ENCODE measurements around the gene FAM174B. TPM values are rescaled to one million over a fixed set of nuclear protein-coding genes. Genes with fewer than 3 reads are reported as not detected.

Gene FAM174B
- total RNA-seq, 1 experiment from 2014 or later, result 0.30 TPM

DNA sequence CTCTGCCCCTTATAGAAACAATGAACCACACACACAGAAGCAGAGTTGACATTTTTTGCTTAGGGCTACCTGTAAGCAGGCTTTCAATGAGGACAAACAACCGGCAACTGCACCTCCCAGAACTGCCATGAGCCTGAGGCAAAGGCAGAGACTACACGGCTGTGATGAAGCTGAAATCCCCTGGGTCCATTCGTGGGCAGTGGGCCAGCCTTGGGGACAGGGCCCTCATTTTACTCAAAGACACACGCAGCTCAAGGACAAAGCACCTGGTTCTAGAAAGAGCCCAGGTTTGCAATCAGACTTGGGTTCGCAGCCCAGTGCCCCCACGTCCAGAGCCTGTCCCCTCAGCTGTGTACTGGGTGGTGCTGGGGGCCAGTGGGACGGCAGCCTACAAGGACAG is 17.9 kb downstream of the FAM174B start (continued):
- TF ChIP-seq CEBPB (IDR thresholded peaks at IDR 0.05; ENCODE audit: low read depth), result no peak
- no peak for TF ChIP-seq SP1 (IDR thresholded peaks at IDR 0.05; ENCODE audit: low read depth)

- H3K9me2 ChIP-seq (ENCODE audit: insufficient read depth), result no peaks in the 10 kb centered on the region
- BruUV-seq (replicated peaks), result no TSS peak
- no peaks in the 10 kb centered on the region for H3K36me3 ChIP-seq (ENCODE audit: control insufficient read depth in 1 of 2, insufficient read depth in 2 of 2, low read length in 2 of 2)
- ChIA-PET RAD21 (ENCODE audit: low non-redundant PET in 1 of 2, low total read pairs in 2 of 2, uncharacterized antibody in 2 of 2, unreplicated experiment in 2 of 2) (no interaction called here), POLR2A (no interaction called here), CTCF (interaction anchor here (0.6 kb wide), 1 partner anchor 104 kb away, joined by 3 read pairs; no protein-coding TSS in a partner anchor)
- H3K4me1 ChIP-seq (ENCODE audit: control insufficient read depth in 1 of 2, insufficient read depth in 2 of 2, low read length in 2 of 2), result peaks cover 0 to 5% of the 10 kb centered on the region in 2 experiments; a peak in 1 of 4 replicates
- peak; percentile 12 for DNase-seq (ENCODE audit: low read depth, low spot score)
- H4K20me1 ChIP-seq (ENCODE audit: insufficient read depth), result no peaks in the 10 kb centered on the region
- no peak for TF ChIP-seq POLR2A (IDR thresholded peaks at IDR 0.05; ENCODE audit: borderline replicate concordance, extremely low read depth, insufficient read depth, insufficient read length)
- TF ChIP-seq CBX3 (IDR thresholded peaks at IDR 0.05; ENCODE audit: low read depth), result no peak
- no peak for TF ChIP-seq ZNF274 (IDR thresholded peaks at IDR 0.05; ENCODE audit: low read depth, low read length)
- TF ChIP-seq TCF7L2 (IDR thresholded peaks at IDR 0.05; ENCODE audit: borderline replicate concordance, extremely low read depth, insufficient read depth, insufficient read length), result no peak
- TF ChIP-seq RAD21 (IDR thresholded peaks at IDR 0.05; ENCODE audit: low read depth), result no peak
- TF ChIP-seq FOSL1 (IDR thresholded peaks at IDR 0.05; ENCODE audit: low read depth), result no peak
- TF ChIP-seq SIN3A (IDR thresholded peaks at IDR 0.05; ENCODE audit: low read depth), result no peak
- TF ChIP-seq CEBPB (IDR thresholded peaks at IDR 0.05; ENCODE audit: low read depth), result no peak
- TF ChIP-seq SP1 (IDR thresholded peaks at IDR 0.05; ENCODE audit: low read depth), result no peak
- no peak for TF ChIP-seq ZFX (IDR thresholded peaks at IDR 0.05)
- TF ChIP-seq, protein P1, sequence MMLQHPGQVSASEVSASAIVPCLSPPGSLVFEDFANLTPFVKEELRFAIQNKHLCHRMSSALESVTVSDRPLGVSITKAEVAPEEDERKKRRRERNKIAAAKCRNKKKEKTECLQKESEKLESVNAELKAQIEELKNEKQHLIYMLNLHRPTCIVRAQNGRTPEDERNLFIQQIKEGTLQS (IDR thresholded peaks at IDR 0.05), result no peak
- no peak for TF ChIP-seq YY1 (IDR thresholded peaks at IDR 0.05; ENCODE audit: extremely low read depth, insufficient replicate concordance, low read depth, low read length)
- TF ChIP-seq JUND (IDR thresholded peaks at IDR 0.05), result no peak
- TF ChIP-seq, protein P2, sequence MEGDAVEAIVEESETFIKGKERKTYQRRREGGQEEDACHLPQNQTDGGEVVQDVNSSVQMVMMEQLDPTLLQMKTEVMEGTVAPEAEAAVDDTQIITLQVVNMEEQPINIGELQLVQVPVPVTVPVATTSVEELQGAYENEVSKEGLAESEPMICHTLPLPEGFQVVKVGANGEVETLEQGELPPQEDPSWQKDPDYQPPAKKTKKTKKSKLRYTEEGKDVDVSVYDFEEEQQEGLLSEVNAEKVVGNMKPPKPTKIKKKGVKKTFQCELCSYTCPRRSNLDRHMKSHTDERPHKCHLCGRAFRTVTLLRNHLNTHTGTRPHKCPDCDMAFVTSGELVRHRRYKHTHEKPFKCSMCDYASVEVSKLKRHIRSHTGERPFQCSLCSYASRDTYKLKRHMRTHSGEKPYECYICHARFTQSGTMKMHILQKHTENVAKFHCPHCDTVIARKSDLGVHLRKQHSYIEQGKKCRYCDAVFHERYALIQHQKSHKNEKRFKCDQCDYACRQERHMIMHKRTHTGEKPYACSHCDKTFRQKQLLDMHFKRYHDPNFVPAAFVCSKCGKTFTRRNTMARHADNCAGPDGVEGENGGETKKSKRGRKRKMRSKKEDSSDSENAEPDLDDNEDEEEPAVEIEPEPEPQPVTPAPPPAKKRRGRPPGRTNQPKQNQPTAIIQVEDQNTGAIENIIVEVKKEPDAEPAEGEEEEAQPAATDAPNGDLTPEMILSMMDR (IDR thresholded peaks at IDR 0.05 in 2 of 3, conservative IDR thresholded peaks at IDR 0.05 in 1 of 3; ENCODE audit: borderline replicate concordance in 1 of 3, insufficient read depth in 1 of 3, low read depth in 2 of 3, low read length in 2 of 3), result no peak
- TF ChIP-seq, protein P3, sequence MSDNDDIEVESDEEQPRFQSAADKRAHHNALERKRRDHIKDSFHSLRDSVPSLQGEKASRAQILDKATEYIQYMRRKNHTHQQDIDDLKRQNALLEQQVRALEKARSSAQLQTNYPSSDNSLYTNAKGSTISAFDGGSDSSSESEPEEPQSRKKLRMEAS (IDR thresholded peaks at IDR 0.05), result no peak
- TF ChIP-seq REST (IDR thresholded peaks at IDR 0.05; ENCODE audit: low read depth), result no peak
- no peak overlapping the region for H3K4me3 ChIP-seq (replicated peaks in 1 of 2; ENCODE audit: low read depth in 1 of 2, low read length in 2 of 2)
- H3K27ac ChIP-seq (ENCODE audit: low read depth, low read length), result no peak overlapping the region
- H3K9me3 ChIP-seq (ENCODE audit: control insufficient read depth in 1 of 2, insufficient read depth in 1 of 2, low read depth in 1 of 2, low read length in 2 of 2), result no peaks in the 10 kb centered on the region
- H3K4me2 ChIP-seq (ENCODE audit: low read length), result no peak overlapping the region
- peak; percentile 93 for ATAC-seq
- H3K27me3 ChIP-seq (ENCODE audit: insufficient read depth, low read length), result no peaks in the 10 kb centered on the region
- H3K9ac ChIP-seq (ENCODE audit: low read length), result no peak overlapping the region
- H3K79me2 ChIP-seq (ENCODE audit: insufficient read depth, low read length), result no peaks in the 10 kb centered on the region
- no peak overlapping the region for H2AFZ ChIP-seq (ENCODE audit: low read depth, low read length, poor library complexity, severe bottlenecking)
- intact Hi-C loops (cut with micrococcal nuclease), result no loop called here
Observed at GRCh38 chr15:92636908-92637481, 18.6 kb downstream of the FAM174B start.

Data from HCT116 (cell line).